MM.1S (cell line): ENCODE data around the gene GOLGA2.

ENCODE experiments used
- EZH2 ChIP-seq: fragments of 300-600 bp; sonication (generic); optimal IDR thresholded peaks from 2 replicates; pipeline ENCODE3; 2017; ENCODE audit warnings: low read depth, mild to moderate bottlenecking, antibody characterized with exemption, low read length, mixed read lengths
- EZH2phosphoT487 ChIP-seq: fragments of 300-600 bp; sonication (generic); IDR thresholded peaks from 2 replicates; pipeline ENCODE4 v1.6.1; 2018; ENCODE audit warnings: antibody characterized with exemption, low read length
- TF ChIP-seq, protein P1 (sequence below): fragments of 300-600 bp; sonication (generic); IDR thresholded peaks from 2 replicates; pipeline ENCODE4 v1.5.1; 2016; ENCODE audit warnings: antibody characterized with exemption, low read length, mixed read lengths

DNA sequence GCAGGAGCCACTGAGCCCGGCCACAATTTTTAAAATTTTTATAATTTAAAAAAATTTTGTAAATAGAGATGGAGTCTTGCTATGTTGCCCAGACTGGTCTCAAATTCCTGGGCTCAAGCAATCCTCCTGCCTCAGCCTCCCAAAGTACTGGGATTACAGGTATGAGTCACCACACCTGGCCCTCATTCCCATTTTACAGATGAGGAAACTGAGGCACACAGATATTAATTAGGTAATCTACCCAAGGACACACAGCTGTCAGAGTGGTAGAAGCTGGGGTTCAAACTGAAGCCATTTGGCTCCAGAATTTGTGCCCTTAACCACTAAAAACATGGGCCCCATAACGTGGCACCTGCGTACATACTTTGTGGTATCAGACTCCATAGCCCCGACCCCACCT, 38.9 kb upstream of the GOLGA2 start:
- TF ChIP-seq, protein P1, sequence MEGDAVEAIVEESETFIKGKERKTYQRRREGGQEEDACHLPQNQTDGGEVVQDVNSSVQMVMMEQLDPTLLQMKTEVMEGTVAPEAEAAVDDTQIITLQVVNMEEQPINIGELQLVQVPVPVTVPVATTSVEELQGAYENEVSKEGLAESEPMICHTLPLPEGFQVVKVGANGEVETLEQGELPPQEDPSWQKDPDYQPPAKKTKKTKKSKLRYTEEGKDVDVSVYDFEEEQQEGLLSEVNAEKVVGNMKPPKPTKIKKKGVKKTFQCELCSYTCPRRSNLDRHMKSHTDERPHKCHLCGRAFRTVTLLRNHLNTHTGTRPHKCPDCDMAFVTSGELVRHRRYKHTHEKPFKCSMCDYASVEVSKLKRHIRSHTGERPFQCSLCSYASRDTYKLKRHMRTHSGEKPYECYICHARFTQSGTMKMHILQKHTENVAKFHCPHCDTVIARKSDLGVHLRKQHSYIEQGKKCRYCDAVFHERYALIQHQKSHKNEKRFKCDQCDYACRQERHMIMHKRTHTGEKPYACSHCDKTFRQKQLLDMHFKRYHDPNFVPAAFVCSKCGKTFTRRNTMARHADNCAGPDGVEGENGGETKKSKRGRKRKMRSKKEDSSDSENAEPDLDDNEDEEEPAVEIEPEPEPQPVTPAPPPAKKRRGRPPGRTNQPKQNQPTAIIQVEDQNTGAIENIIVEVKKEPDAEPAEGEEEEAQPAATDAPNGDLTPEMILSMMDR: no peak
- TF ChIP-seq EZH2phosphoT487: no peak
- no peak for TF ChIP-seq EZH2
